ENCODE measurements around the gene SGPP1. TPM values are rescaled to one million over a fixed set of nuclear protein-coding genes. Genes with fewer than 3 reads are reported as not detected.

Gene SGPP1, protein sequence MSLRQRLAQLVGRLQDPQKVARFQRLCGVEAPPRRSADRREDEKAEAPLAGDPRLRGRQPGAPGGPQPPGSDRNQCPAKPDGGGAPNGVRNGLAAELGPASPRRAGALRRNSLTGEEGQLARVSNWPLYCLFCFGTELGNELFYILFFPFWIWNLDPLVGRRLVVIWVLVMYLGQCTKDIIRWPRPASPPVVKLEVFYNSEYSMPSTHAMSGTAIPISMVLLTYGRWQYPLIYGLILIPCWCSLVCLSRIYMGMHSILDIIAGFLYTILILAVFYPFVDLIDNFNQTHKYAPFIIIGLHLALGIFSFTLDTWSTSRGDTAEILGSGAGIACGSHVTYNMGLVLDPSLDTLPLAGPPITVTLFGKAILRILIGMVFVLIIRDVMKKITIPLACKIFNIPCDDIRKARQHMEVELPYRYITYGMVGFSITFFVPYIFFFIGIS
- total RNA-seq: 20.9 and 21.2 TPM in 2 replicates

- ChIA-PET POLR2A (interaction anchor here (1.1 to 5.3 kb wide), 5 partner anchors 11 to 184 kb away, joined by 4 to 47 read pairs (median 9); partner anchors contain the start of genes PPP2R5E and WDR89), CTCF (interaction anchor here (0.8 to 4.5 kb wide), 6 partner anchors 18 to 86 kb away, joined by 3 to 51 read pairs (median 3); partner anchors contain the start of gene WDR89)
- H3K4me3 Mint-ChIP-seq: peak within 1 kb of the TSS; percentile 99
- H3K9me3 Mint-ChIP-seq: no peaks in the 10 kb centered on the region
- H3K4me1 Mint-ChIP-seq: peaks cover 42% of the 10 kb centered on the region
- H3K36me3 Mint-ChIP-seq (ENCODE audit: low read depth): peaks cover 16% of the 10 kb centered on the region
- H3K27ac Mint-ChIP-seq: peak within 1 kb of the TSS; percentile 96
- ATAC-seq (ENCODE audit: low read depth) (peak; percentile 91), DNase-seq (peak; percentile 82)
- H3K27me3 Mint-ChIP-seq: no peaks in the 10 kb centered on the region
- intact Hi-C loops (cut with micrococcal nuclease): loop anchor here (1.0 to 5.0 kb wide), 8 partner anchors 15 to 774 kb away; partner anchors contain the start of genes PPP2R5E, SYNE2, ZBTB1 and ZBTB25
- no peak for TF ChIP-seq CTCF (IDR thresholded peaks at IDR 0.05)
Observed at GRCh38 chr14:63727736-63728728, at the start of gene SGPP1. Gene SGPP1, minus strand, starts transcription at chr14:63728065. Its CDS starts 121 bp downstream, at chr14:63727944.

- H3K4me1 Mint-ChIP-seq: peaks cover 5% of the 10 kb centered on the region
- H3K9me3 Mint-ChIP-seq: peaks cover 2% of the 10 kb centered on the region
- no peak for TF ChIP-seq CTCF (IDR thresholded peaks at IDR 0.05)
- no peak for ATAC-seq (ENCODE audit: low read depth)
- CTCF ChIA-PET: no interaction called here
- no peak overlapping the region for H3K27ac Mint-ChIP-seq
- POLR2A ChIA-PET: no interaction called here
- no peak for DNase-seq
- intact Hi-C loops (cut with micrococcal nuclease): no loop called here
- no peaks in the 10 kb centered on the region for H3K27me3 Mint-ChIP-seq
- no peak overlapping the region for H3K4me3 Mint-ChIP-seq
- H3K36me3 Mint-ChIP-seq (ENCODE audit: low read depth): no peaks in the 10 kb centered on the region
Observed at GRCh38 chr14:63777024-63777423, 49.2 kb upstream of the SGPP1 start.

DNA sequence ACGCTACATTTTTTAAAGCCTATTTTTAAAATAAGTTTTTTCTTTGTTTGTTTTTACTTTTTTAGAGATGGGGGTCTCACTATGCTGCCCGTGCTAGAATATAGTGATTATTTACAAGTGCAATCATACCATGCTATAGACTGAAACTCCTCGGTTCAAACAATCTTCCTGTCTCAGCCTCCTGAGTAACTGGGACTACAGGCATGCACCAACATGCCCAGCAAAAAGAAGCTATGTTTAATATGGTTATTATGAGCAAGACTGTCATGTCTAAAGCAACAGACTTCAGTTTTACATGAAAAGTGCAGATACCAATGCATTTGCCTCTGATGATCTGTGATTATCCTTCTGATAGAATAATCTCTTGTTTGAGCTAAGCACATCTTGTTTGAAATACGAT, 45.6 kb upstream of the SGPP1 start:
- ATAC-seq (ENCODE audit: low read depth) (no peak), DNase-seq (no peak)
- H3K9me3 Mint-ChIP-seq: peaks cover 2% of the 10 kb centered on the region
- H3K36me3 Mint-ChIP-seq (ENCODE audit: low read depth): no peaks in the 10 kb centered on the region
- H3K27ac Mint-ChIP-seq: no peak overlapping the region
- CTCF ChIA-PET: interaction anchor here (1.2 to 1.6 kb wide), 2 partner anchors 48 to 141 kb away, joined by 3 to 5 read pairs; no protein-coding TSS in a partner anchor
- POLR2A ChIA-PET: no interaction called here
- peaks cover 16% of the 10 kb centered on the region for H3K4me1 Mint-ChIP-seq
- no peak for TF ChIP-seq CTCF (IDR thresholded peaks at IDR 0.05)
- no peaks in the 10 kb centered on the region for H3K27me3 Mint-ChIP-seq
- intact Hi-C loops (cut with micrococcal nuclease): loop anchor here (5.0 kb wide), 2 partner anchors 231 to 601 kb away; partner anchors contain the start of gene PPP2R5E
- no peak overlapping the region for H3K4me3 Mint-ChIP-seq

DNA sequence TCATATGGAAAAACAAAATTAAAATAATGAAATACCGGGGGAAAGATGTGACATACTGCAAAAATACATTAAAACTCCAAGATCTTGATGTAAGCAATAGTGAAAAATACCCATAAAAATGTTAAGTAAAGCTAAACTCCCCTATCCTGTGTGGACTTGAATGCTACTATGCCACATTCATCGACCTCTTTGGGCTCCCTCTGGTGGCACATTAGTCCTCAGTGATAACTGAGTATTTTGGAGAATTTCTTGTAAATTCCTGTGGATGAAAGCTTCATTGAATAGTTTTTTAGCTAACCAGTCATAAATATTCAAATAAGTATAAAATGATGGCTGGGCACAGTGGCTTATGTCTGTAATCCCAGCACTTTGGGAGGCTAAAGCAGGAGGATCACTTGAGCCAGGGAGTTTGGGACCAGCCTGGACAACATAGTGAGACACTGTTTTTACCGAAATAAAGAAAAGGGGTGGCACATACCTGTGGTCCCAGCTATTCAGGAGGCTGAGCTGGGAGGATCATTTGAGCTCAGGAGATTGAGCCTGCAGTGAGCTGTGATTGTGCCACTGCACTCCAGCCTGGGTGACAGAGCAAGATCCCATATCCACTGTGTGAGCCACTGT, 42.4 kb upstream of the SGPP1 start:
- ATAC-seq (ENCODE audit: low read depth) (peak; percentile 83), DNase-seq (no peak)
- POLR2A ChIA-PET: interaction anchor here (0.6 to 2.0 kb wide), 8 partner anchors 22 to 287 kb away, joined by 3 to 11 read pairs (median 5); partner anchors contain the start of genes SGPP1 and WDR89
- Mint-ChIP-seq H3K4me1 (peaks cover 13% of the 10 kb centered on the region), H3K9me3 (no peaks in the 10 kb centered on the region), H3K4me3 (no peak overlapping the region), H3K27ac (no peak overlapping the region), H3K36me3 (ENCODE audit: low read depth) (no peaks in the 10 kb centered on the region), H3K27me3 (no peaks in the 10 kb centered on the region)
- CTCF ChIA-PET: interaction anchor here (0.6 to 5.5 kb wide), 36 partner anchors 8 to 560 kb away, joined by 3 to 67 read pairs (median 4); partner anchors contain the start of genes PPP2R5E, SGPP1 and WDR89
- intact Hi-C loops (cut with micrococcal nuclease): loop anchor here (1.0 to 5.0 kb wide), 7 partner anchors 22 to 598 kb away; partner anchors contain the start of genes PPP2R5E, SGPP1 and WDR89
- peak; percentile 42 for TF ChIP-seq CTCF (IDR thresholded peaks at IDR 0.05)

Data from activated B cell treated with CpG ODN at 0.5 μM for 24 hours (primary cell).